GM12874 (cell line): Measurements from ENCODE around the gene MCTP2.

Experiments
- TF ChIP-seq, protein P1 (sequence below): IDR thresholded peaks from 2 replicates; pipeline ENCODE4 v1.5.1; 2011; ENCODE audit warnings: low read depth, mild to moderate bottlenecking, control low read depth, low read length, moderate library complexity; ENCODE audit not compliant: insufficient read depth

The MCTP2 gene

DNA sequence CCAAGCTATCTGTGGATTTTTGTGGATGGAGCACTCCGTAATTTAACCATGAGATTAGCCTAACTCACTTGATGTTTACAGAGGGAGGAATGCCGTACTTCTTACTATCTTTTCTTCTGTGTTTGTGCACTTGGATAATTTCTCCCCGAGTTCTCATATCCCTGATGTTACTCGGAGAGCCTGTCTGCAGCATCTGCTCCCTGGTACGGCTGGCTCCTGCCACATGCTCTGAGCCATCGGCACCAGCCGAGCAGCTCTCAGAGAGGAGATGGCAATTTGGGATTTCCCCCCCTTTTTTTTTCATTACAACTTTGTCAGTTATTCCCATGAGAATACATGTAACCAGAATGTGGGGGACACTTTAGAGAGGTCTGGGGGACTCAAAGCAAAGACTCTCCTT, 155.0 kb downstream of the MCTP2 start:
- TF ChIP-seq, protein P1, sequence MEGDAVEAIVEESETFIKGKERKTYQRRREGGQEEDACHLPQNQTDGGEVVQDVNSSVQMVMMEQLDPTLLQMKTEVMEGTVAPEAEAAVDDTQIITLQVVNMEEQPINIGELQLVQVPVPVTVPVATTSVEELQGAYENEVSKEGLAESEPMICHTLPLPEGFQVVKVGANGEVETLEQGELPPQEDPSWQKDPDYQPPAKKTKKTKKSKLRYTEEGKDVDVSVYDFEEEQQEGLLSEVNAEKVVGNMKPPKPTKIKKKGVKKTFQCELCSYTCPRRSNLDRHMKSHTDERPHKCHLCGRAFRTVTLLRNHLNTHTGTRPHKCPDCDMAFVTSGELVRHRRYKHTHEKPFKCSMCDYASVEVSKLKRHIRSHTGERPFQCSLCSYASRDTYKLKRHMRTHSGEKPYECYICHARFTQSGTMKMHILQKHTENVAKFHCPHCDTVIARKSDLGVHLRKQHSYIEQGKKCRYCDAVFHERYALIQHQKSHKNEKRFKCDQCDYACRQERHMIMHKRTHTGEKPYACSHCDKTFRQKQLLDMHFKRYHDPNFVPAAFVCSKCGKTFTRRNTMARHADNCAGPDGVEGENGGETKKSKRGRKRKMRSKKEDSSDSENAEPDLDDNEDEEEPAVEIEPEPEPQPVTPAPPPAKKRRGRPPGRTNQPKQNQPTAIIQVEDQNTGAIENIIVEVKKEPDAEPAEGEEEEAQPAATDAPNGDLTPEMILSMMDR = no peak

GRCh38 chr15:94387442-94387841, 156.1 kb downstream of the MCTP2 start:
- TF ChIP-seq, protein P1 = no peak

DNA sequence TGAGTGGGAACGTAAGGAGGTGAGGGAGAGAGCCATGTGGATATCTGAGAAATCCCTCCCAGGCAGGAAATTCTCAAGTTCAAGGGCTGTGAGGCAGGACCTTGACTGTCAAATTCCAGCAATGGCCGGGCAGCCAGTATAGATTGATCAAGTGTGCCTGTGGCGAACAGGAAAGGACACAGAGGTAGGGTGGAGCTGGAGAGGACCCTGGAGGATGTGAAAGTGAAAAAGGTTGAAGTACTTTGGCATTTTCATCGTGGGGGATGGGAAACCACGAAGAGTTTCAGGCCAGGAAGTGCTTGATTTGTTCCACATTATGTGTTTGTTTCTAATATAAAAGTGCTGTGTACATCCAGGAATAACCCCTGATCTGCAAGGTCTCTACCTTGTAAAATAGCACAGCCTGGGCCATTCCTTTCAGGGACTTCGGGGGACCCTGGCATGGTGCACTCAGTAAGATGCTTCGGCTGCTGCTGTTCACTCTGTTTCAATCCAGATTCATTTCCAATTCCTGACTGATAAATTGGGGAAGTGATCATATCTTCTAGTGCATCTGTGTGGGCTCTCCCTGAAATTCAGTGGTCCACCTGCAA, 156.6 kb downstream of the MCTP2 start:
- TF ChIP-seq, protein P1 = no peak

DNA sequence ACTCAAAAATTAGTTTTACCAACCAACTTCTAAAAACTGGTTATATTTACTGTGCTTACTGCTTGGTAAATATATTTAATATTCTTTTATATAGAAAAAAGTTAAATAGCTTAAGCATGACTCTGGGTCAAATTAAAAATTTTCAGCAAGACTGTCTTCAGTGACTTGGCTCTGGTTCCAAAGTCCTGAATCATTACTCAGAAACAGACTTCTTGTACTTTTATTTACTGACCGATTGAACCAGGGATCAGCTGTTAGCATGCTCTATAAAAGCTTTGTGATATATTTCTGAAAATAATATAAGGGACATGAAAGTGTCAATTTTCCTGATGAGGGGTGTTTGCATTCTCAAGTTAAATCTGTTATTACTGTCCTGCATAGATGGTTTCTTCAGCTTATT, 164.3 kb downstream of the MCTP2 start:
- TF ChIP-seq, protein P1 = no peak

DNA sequence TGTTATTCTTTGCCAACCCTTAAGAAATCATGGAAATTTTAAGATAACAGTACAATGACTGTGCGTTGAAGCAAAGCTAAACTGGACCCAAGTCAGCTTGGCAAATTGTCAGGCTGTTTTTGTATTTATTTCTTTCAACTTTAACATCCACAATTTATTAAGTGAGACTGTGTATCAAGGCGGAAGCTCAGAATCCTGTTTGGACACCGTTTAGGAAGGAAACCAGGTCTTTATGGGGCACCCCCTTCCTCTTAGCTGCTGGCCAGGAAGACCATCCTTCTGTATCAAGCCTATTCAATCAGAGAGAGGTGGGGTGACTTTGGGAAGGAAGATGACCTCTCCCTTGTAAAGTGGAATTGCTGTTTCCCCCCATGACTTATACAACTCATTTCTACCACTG, 166.0 kb downstream of the MCTP2 start:
- TF ChIP-seq, protein P1 = no peak

DNA sequence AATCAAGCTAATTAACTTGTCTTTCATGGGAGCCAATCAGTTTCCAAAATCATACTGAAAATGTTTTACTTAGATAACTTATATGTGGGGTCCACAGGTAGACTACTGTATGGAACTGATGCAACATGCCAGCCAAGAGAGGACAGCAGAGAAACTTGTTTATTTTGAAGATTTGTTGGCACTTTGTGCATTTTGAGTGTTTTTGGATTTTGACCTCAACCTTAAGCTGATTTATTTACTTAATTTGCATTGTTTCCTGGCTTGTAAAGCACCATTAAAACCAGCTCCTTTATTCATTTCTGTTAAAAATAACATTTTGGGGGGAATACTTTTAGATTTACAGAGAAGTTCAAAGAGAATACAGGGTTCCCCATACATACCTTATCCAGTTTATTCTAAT, 166.6 kb downstream of the MCTP2 start:
- TF ChIP-seq, protein P1 = no peak

DNA sequence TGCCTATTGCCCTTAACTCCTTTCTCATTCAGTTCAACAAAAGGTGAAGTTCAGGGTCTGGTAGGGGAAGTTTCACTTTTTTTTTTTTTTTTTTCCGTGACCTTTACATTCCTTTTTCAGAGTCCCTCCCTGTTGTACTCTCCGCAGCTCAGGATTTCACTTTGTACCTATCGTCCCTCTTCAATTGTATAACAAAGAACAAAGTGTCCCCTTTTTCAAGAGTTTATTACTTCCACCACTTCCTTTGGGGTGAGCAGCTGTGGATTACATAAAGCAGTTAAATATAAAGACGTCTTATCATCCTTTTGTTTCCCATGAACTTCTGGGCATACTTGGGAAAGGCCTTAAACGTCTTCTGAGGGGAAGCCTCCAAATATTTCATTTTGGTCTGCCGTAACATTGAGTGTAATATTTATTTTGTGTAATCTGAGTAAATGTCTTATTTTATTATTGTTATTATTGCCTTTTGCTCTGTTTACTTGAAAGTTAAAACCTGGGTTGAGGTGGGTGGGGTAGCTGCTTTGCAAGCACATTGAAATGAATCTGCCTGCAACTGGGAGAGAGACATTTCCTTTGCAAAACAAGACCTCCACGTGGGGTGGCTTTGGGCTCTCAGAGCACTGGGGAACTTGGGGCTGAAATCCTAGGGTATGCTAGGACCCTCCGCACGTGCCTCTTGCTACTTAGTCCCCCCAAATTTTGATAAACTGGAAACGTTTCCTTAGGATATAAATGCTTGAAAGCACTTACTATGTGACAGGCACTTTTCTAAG, 169.4 kb downstream of the MCTP2 start:
- TF ChIP-seq, protein P1 = no peak
